HFFc6 (cell line): ENCODE data around the gene KCTD7. TPM values are rescaled to one million over a fixed set of nuclear protein-coding genes. Genes with fewer than 3 reads are reported as not detected.
"Not testable (repeated sequence)": the region's sequence is repeated elsewhere in the genome, so short reads cannot be mapped to it uniquely, and the experiment has no call there.

Experiments
- DNase-seq: peaks from one replicate; pipeline ENCODE4 v3.0.0-alpha.2; 2018
- H3K27ac Mint-ChIP-seq: 2 replicates; pipeline ENCODE4 v1.8.0; 2020; ENCODE audit warnings: mild to moderate bottlenecking, mixed read lengths
- H3K27me3 Mint-ChIP-seq: 2 replicates; pipeline ENCODE4 v1.8.0; 2021; ENCODE audit warnings: mild to moderate bottlenecking, moderate library complexity, mixed read lengths; ENCODE audit not compliant: insufficient read depth
- H3K36me3 Mint-ChIP-seq: 2 replicates; pipeline ENCODE4 v1.8.0; 2021; ENCODE audit warnings: low read depth, mixed read lengths
- H3K4me1 Mint-ChIP-seq: 2 replicates; pipeline ENCODE4 v1.8.0; 2020; ENCODE audit warnings: low read depth, mixed read lengths
- H3K4me3 Mint-ChIP-seq: 2 replicates; pipeline ENCODE4 v1.8.0; 2020; ENCODE audit warnings: mild to moderate bottlenecking, moderate library complexity, mixed read lengths
- H3K9me3 Mint-ChIP-seq: 2 replicates; pipeline ENCODE4 v1.8.0; 2020; ENCODE audit warnings: mild to moderate bottlenecking, mixed read lengths
- total RNA-seq, 6 experiments: library from RNA; stranded (reverse); fragmentation: NEBNext Ultra II Directional; extraction: Animal tissue kit (Norgen Biotek cat#: 25700); gene quantifications; 2 replicates in 1 of 6; 3 replicates in 5 of 6; pipeline ENCODE4 v1.2.3, GENCODE V29; 2021
- TF ChIP-seq, protein P1 (sequence below): fragments of 200-600 bp; sonication (generic); IDR thresholded peaks from 2 replicates; pipeline ENCODE4 v1.5.0; 2021; ENCODE audit warnings: antibody characterized with exemption, mild to moderate bottlenecking

Gene KCTD7
- total RNA-seq, 6 experiments from 2014 or later, result 8.2 to 11.8 (median 10.1) TPM

DNA sequence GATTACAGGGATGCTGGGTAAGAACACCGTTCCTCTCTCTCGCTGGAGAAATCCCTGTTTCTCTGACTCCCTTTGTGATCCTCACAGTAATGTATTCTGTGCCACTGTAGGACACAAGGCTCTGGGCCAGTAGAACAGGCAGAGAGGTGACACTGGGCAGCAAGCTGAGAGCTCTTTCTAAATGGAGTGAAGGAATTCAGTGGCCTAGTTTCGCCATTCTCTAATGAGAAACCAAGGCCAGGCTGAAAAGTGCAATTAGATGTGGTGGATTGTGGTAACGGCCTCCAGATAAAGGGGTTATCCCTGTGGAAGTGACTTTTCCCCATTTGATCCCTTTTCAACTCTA lies 12.8 kb downstream of the KCTD7 start:
- no peaks in the 10 kb centered on the region for H3K9me3 Mint-ChIP-seq
- peaks cover 26% of the 10 kb centered on the region for H3K36me3 Mint-ChIP-seq
- H3K27me3 Mint-ChIP-seq, result peaks cover 2% of the 10 kb centered on the region; the same call in 1 of the 2 replicates
- TF ChIP-seq, protein P1, sequence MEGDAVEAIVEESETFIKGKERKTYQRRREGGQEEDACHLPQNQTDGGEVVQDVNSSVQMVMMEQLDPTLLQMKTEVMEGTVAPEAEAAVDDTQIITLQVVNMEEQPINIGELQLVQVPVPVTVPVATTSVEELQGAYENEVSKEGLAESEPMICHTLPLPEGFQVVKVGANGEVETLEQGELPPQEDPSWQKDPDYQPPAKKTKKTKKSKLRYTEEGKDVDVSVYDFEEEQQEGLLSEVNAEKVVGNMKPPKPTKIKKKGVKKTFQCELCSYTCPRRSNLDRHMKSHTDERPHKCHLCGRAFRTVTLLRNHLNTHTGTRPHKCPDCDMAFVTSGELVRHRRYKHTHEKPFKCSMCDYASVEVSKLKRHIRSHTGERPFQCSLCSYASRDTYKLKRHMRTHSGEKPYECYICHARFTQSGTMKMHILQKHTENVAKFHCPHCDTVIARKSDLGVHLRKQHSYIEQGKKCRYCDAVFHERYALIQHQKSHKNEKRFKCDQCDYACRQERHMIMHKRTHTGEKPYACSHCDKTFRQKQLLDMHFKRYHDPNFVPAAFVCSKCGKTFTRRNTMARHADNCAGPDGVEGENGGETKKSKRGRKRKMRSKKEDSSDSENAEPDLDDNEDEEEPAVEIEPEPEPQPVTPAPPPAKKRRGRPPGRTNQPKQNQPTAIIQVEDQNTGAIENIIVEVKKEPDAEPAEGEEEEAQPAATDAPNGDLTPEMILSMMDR, result no peak
- H3K27ac Mint-ChIP-seq, result no peak overlapping the region
- no peak for DNase-seq
- H3K4me3 Mint-ChIP-seq, result no peak overlapping the region
- no peaks in the 10 kb centered on the region for H3K4me1 Mint-ChIP-seq

DNA sequence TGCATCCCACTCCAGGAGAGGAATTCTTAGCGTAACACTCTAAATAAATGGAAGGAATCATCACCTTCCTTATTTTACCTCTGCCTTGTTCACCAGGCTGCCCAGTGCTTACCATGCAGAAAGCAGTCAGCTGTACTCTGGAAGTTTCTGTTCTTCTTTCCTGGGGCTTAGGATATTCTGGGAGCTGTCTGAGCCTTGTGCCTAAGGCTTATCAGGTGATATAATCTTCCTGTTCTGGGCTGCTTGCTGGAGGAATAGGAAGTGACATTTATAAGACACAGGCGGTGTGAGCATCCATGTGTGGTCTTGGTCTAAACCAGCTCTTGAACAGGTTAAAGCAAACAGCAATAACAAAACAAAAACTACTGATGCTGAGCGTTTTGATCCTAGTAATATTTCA lies 13.5 kb downstream of the KCTD7 start:
- no peak overlapping the region for H3K27ac Mint-ChIP-seq
- no peak for DNase-seq
- H3K9me3 Mint-ChIP-seq, result no peaks in the 10 kb centered on the region
- no peaks in the 10 kb centered on the region for H3K4me1 Mint-ChIP-seq
- TF ChIP-seq, protein P1, result no peak
- peaks cover 2% of the 10 kb centered on the region; the same call in 1 of the 2 replicates for H3K27me3 Mint-ChIP-seq
- H3K36me3 Mint-ChIP-seq, result peaks cover 26% of the 10 kb centered on the region
- no peak overlapping the region for H3K4me3 Mint-ChIP-seq

DNA sequence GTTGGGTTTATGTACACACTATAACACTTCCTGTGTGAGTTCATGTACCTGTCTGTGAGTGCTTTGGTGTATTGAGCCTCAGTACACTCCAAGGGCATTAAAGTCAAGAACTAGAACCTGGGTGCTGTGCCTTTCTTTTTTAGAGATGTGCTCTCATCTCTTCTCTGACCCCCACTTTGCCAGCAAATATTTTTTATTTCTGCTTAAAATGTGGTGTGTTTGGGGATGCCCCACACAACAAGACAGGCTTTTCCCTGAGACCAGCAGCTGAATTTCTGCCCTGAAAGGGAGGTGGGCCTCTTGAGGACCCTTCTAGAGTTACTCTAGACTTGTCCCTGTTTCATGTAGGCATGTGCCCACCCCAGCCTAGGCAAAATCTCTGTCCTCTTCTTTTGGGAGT lies 14.3 kb downstream of the KCTD7 start:
- Mint-ChIP-seq H3K27me3 (peaks cover 2% of the 10 kb centered on the region; the same call in 1 of the 2 replicates), H3K9me3 (no peaks in the 10 kb centered on the region), H3K4me1 (no peaks in the 10 kb centered on the region), H3K4me3 (no peak overlapping the region), H3K36me3 (peaks cover 26% of the 10 kb centered on the region), H3K27ac (no peak overlapping the region)
- no peak for DNase-seq
- TF ChIP-seq, protein P1, result no peak

DNA sequence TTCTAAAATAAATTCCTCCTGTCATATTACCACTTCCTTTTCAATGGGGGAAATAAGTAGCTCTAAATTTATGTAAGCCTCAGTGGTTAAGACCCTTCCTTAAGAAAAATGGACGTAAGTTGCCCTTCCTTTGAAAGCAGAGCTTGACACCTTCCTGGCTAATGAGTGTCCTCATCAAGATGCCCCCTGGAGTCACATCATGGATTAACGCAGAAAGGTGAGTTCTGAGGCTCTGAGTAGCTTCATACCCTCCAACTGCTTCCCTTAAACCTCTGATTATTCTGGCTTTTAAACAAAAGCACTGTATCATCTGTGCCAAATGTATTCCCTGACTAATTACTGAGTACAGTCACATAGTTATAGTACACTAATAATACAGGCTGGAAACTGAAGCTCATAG lies 14.7 kb downstream of the KCTD7 start:
- H3K27ac Mint-ChIP-seq, result no peak overlapping the region
- no peak for DNase-seq
- no peak overlapping the region for H3K4me3 Mint-ChIP-seq
- TF ChIP-seq, protein P1, result no peak
- no peaks in the 10 kb centered on the region for H3K4me1 Mint-ChIP-seq
- H3K27me3 Mint-ChIP-seq, result peaks cover 2% of the 10 kb centered on the region; the same call in 1 of the 2 replicates
- no peaks in the 10 kb centered on the region for H3K9me3 Mint-ChIP-seq
- peaks cover 26% of the 10 kb centered on the region for H3K36me3 Mint-ChIP-seq

DNA sequence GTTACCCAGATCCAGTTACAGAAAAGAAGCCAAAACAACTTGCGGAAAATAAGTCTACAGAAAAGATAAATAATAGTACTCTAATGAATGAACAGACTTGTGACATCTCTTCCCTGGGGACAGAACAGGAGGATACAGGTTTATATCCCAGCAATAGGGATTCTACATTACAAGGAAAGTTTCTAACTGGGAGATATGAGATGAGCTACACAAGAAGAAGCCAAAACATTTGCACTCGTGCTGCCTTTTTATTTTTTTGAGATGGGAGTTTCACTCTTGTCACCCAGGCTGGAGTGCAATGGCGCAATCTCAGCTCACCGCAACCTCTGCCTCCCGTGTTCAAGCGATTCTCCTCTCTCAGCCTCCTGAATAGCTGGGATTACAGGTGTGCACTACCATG lies 22.3 kb downstream of the KCTD7 start:
- not testable (repeated sequence) for H3K4me3 Mint-ChIP-seq, H3K36me3 Mint-ChIP-seq, H3K27ac Mint-ChIP-seq, H3K9me3 Mint-ChIP-seq, H3K27me3 Mint-ChIP-seq, DNase-seq
- peaks cover 15% of the 10 kb centered on the region for H3K4me1 Mint-ChIP-seq

DNA sequence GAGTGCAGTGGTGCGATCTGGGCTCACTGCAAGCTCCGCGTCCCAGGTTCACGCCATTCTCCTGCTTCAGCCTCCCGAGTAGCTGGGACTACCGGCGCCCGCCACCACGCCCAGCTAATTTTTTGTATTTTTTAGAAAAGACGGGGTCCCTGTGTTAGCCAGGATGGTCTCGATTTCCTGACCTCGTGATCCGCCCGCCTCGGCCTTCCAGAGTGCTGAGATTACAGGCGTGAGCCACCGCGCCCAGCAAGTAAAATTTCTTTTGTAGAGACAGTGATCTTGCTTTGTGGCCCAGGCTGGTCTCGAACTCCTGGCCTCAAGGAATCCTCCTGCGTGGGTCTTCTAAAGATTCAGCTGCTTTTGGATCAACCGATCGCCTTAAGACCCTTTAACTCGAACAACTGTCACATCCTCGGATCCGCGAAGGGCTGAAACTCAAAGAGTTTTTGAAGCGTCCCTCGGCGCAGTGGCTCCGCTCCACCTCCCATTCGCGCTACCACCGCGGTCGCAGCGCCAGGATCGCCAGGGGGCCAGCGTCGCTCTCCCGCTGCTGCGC lies 25.1 kb downstream of the KCTD7 start:
- Mint-ChIP-seq H3K27ac (peak overlapping the region; percentile 94), H3K4me1 (peaks cover 30% of the 10 kb centered on the region), H3K36me3 (peaks cover 17% of the 10 kb centered on the region), H3K4me3 (peak overlapping the region; percentile 88)
- H3K27me3 Mint-ChIP-seq, H3K9me3 Mint-ChIP-seq, DNase-seq: not testable (repeated sequence)
- TF ChIP-seq, protein P1, result 0 out of 2 replicates have a peak, but pooled peaks have one; percentile 30
